Sigmoid colon (tissue), 4 donors: ENCODE measurements around the gene CRNKL1.

ENCODE experiments used
- POLR2AphosphoS5 ChIP-seq, 4 donors: sonication (generic); formaldehyde crosslinking; IDR thresholded peaks; one replicate each; pipeline ENCODE4 v1.6.1; 2017; ENCODE audit warnings: antibody characterized with exemption in 4 of 4
- TF ChIP-seq, protein P1 (sequence below), 4 experiments: fragments of 450-650 bp in 3 of 4; fragments of 200-600 bp in 1 of 4; IDR thresholded peaks; one replicate each; pipeline ENCODE4 v1.5.1; 2016 to 2019; ENCODE audit warnings: antibody characterized with exemption in 4 of 4, mild to moderate bottlenecking in 3 of 4, moderate library complexity in 2 of 4

DNA sequence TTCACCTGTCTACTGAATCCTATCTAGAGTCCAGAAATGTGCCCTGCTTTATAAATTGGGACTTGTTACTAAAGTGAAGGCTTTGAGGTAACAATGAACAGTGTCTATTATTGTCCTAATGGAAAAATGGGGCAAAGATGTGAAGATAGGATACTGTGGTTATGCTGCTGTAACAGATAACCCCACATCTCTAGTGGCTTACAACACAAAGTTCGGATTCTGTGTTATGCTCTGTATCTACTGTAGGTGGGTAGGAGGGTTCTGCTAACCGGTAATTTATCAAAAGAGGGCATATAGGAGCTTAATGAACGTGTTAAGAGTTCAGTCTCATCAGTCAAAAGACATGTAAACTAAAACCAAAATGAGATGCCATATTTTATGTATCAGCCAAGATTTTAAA is 28.9 kb downstream of the CRNKL1 start:
- TF ChIP-seq, protein P1, sequence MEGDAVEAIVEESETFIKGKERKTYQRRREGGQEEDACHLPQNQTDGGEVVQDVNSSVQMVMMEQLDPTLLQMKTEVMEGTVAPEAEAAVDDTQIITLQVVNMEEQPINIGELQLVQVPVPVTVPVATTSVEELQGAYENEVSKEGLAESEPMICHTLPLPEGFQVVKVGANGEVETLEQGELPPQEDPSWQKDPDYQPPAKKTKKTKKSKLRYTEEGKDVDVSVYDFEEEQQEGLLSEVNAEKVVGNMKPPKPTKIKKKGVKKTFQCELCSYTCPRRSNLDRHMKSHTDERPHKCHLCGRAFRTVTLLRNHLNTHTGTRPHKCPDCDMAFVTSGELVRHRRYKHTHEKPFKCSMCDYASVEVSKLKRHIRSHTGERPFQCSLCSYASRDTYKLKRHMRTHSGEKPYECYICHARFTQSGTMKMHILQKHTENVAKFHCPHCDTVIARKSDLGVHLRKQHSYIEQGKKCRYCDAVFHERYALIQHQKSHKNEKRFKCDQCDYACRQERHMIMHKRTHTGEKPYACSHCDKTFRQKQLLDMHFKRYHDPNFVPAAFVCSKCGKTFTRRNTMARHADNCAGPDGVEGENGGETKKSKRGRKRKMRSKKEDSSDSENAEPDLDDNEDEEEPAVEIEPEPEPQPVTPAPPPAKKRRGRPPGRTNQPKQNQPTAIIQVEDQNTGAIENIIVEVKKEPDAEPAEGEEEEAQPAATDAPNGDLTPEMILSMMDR (IDR thresholded peaks at IDR 0.05) = no peak
- no peak for TF ChIP-seq POLR2AphosphoS5 (IDR thresholded peaks at IDR 0.05)
